Putamen (tissue), 1 donor: ENCODE measurements around the gene CDH4.

Experiments used
- DNase-seq: peaks from one replicate; pipeline ENCODE4 v3.0.0-alpha.2; 2016; ENCODE audit warnings: low spot score

Gene CDH4

DNA sequence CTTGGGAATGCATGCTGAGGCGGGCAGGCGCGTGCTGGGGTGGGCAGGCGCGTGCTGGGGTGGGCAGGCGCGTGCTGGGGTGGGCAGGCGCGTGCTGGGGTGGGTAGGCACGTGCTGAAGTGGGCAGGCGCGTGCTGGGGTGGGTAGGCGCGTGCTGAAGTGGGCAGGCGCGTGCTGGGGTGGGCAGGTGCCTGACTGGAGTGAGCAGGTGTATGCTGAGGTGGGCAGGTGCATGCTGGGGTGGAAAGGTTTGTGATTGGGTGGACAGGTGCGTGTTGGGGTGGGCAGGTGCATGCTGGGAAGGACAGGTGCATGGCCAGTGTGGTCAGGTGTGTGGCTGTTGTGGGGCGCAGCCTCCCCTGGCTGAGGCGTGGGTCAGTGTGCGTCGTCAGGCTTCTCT lies 404.1 kb downstream of the CDH4 start:
- DNase-seq, result no peak

DNA sequence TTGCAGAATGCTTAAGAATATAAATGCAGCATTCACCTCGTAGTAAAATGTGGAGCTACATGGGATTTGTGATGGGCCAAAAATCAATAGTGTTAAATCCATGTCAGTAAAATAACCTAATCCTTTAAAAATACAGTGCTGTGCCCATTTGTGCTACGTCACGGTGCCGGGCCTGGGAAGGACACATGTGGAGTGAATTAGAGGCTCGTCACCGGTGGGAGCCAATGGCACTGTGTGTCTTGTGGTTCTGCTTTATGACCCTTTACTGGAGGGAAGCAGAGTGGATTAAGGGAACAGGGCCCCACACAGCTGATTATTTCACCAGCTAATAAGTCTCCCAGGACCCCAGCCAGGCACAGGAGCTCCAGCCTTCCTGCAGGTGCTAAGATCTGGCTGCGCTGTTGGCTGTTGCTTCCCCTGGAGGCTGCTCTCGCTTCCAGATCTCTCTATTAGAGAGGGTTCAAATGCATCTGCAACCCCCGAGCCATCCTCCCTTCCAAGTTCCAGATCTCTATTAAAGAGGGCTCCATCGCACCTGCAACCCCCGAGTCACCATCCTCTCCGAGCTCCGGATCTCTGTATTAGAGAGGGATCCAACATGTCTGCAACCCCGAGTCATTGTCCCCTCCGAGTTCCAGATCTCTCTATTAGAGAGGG lies 405.8 kb downstream of the CDH4 start:
- DNase-seq, result no peak

DNA sequence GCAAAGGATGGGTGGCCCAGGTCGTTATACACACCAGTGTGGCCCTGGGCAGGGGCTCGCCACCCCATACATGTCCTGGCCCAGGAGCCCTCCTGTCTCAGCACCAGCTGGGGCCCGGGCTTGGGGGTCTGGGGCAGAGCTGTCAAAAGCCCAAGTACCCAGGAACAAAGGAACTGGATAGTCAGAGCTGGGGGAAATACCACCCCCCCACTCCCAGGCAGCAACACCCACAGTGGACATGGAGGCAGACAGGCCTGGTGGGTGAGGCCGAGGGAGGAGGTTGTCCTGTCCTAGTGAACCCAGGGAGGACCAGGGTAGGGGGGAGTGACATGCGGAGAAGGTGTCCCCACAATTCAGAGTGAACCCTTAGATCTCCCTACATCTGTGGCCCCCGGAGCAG lies 406.5 kb downstream of the CDH4 start:
- no peak for DNase-seq

DNA sequence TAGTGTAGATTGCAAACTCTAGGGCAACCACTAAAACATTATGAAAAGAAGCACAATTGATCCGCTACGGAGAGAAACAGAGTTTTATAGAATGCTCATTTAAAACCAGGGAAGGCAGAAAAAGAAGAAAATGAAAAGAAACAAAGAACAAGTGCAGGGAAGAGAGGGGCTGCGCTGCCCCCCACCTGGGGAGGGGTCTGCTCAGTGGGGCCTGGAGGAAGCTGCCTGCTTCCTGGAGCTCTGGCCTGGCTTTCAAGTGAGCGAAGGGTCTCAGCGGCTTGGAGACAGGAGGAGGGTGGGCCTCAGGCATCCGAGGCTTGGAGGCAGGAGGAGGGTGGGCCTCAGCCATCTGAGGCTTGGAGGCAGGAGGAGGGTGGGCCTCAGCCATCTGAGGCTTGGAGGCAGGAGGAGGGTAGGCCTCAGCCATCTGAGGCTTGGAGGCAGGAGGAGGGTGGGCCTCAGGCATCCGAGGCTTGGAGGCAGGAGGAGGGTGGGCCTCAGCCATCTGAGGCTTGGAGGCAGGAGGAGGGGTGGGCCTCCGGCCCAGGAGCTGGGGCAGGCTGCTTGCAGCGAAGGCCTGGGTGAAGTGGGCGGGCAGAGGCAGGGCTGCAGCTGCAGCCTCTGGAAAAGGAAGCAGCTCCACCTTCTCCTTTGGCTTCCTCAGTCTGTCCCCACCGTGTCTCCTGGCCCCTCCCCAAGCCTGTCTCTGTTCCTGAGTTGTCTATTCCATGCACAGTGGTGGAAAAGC lies 407.4 kb downstream of the CDH4 start:
- DNase-seq, result no peak

DNA sequence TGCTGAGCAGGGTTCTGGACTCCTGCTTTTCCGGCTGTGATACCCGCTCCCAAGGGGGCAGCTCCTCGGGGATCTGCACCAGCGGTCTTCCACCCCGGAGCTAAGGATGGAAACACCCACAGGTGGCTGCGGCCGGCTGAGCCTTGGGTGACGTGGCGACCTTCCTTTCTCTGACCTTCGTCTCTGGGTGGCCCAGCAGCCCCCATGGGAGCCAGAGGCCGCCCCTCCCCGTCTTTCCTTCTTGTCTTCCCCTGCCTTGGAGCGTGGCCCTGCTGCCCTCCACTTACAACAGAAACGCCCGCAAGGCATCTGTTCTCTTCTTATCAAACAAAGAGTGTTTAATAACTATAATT lies 407.9 kb downstream of the CDH4 start:
- DNase-seq, result no peak

DNA sequence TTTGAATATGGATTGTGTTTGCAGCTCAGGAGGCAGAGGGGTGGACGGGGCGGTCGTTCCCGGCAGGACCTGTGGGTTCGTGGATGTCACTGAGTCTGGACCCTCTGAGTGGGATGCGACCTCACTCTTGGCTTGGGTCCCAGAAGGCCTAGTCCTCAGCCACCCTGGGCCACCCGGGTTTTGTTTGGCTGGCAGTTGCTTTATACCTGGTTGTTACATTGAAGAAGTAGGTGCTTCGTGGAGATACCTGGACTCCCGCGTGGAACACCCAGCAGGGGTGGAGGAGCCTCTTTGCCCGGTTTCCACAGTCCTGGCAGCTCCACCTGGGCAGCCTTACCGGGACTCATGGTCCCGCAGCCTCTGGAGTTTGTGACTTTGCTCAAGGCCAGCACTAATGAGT lies 408.5 kb downstream of the CDH4 start:
- no peak for DNase-seq

DNA sequence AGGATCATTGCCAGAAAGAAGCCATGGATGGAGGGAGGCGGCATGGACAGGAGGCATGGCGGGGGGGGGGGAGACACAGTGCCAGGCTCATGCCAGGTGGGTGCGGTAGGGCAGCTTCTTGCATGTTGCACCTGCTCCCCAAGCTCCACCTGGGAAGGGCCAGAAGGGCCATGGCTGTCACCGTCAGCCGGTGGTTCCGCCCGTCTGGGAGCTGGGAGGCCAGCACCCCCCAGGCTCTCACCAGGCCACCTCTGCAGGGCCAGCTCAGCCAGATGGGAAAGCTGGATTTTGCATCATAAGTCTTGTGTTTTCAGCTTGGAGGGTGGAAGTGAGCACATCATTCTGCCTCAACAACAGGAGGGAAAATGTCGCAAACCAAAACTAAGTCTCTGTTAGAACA lies 409.0 kb downstream of the CDH4 start:
- no peak for DNase-seq

DNA sequence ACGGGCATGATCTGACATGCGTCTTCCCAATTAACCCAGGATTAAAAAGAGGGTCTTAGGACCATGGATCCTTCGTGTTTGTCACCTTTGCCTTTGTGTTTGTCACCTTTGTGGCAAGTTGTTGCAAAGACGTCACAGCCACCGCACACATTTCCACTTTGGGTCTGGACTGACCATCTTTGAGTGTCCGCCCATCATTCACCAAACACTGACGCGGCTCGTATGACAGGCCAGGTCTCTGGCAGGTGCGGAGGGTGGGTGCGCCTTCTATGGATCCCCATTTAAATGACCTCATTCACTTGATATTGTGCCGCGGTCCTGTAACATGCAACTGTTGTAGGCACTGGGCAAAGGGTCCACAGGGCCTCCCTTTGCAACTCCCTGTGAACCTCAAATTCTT lies 409.5 kb downstream of the CDH4 start:
- DNase-seq, result no peak

DNA sequence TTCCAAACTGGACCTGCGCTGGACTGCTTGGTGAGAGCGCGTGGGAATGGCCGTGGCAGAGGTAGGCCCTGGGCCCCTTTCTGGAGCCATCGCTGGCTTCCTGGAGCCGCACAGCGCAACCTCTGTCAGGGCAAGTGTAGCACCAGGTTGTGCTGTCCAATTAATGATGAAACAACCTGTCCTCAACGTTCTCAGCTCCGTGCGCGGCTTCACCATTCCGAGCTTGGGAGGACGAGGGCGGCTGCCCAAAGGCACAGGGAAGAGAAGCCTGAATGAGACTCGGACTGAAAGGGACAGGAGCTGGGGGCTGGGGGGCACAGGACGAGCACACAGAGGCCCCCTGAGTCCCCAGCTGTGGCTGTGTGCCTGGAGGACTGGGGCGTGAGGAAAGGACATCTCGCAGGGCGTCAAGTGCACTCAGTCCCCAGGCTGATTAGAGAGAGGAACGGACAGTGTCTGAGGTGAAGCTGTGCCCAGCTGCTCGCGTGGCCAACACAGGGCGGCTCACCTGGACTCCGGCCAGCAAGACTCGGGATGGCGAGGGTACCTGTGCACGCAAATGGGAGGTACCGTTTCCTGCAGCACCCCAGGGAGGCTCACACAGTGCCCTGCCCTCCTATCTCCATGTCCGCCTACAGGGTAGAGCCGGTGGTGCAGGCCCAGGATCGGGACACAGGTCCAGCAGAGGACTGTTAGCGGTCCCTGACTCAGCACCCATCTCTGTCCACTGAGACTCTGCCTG lies 410.3 kb downstream of the CDH4 start:
- no peak for DNase-seq

DNA sequence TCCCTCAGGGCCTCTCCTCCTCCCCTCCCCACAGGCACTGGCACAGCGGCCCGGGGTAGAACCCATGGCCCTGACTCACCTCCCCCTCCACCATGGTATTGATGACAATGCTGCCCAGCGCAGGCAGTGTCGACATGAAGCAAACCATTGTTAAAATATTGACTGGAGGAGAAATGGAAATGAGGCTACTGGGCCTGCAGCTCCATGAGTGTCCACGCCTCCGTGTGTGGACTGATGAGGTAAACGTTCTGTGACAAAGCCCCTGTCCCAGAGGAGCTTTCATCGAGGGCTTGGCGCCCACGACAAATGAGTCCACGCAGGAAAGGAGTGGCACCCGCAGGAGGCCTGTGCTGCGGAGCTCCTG lies 410.9 kb downstream of the CDH4 start:
- DNase-seq, result peak; percentile 21

DNA sequence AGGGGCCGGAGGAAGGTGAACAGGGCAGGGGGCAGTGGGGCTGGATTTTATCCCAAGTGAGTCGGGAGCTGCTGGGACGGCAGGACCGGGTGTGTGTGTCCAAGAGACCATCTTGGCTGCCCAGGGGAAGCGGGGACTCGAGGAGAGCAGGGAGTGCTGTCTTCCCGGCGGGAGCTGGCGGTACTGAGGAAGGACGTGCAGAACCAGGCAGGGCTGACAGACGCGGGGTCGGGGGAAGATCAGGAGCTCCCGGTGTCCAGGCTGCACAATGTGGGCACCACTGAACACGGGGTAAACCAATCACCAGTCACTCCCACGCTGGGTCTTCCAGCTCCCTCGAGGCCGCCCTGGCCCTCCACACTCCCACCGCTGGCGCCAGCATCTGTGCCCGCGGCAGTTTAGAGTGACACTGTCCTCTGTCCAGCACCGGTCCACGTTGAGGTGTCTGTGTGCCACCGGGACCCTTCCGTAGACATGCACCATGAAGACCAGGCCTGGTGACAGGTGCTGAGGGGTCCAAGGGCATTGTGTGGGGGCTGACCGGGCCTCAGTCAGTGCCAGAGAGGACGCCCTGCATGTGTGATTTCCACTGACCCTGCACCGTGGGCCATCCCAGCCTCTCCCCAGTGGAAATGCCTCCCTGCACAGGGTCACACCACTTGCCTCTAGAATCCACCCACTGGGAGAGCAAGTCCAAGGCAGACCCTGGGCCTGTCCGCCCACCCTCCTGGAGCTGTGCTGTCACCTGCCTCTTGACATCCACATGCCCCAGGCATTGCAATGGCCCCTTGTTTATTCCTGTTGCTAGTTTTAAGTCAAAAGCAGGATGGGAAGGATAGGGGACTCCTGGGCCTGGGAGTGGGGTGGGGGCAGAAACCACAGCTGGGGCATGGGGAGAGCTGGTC lies 411.7 kb downstream of the CDH4 start:
- DNase-seq, result no peak

DNA sequence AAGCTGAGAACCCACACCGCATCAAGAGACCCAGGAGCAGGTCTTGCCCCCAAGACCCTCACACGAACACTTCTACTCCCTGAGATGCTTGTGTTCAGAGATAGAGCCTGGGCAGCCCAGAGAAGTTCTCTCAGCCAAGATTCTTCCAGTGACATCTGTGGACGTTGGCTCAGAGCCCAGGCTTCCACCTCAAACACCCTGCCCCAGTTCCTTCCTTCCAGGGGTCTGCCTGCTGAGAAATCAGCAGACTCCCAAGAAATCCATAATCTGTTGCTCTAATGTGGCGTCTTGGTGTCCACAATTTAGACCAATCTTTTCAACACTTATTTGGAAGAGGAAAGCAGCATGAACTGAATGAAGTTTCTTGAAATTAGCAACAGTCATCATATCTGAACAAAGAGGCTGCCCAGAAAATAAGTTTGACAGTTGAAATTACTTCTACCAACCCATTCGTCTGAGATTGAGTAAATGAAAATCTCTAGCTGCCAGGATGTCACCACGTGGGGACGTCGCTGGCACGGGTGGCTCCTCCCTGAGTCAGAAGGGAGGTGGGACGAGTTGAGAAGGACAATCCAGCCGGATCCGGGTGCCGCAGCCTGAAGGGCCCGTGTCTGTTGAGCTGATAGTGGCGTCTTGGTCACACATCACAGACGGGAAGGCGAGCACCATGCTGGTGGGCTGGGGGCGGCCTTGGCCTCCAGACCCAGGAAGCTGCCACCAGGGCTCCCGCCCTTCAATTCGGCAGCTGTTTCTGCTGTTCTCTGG lies 412.7 kb downstream of the CDH4 start:
- DNase-seq, result no peak

DNA sequence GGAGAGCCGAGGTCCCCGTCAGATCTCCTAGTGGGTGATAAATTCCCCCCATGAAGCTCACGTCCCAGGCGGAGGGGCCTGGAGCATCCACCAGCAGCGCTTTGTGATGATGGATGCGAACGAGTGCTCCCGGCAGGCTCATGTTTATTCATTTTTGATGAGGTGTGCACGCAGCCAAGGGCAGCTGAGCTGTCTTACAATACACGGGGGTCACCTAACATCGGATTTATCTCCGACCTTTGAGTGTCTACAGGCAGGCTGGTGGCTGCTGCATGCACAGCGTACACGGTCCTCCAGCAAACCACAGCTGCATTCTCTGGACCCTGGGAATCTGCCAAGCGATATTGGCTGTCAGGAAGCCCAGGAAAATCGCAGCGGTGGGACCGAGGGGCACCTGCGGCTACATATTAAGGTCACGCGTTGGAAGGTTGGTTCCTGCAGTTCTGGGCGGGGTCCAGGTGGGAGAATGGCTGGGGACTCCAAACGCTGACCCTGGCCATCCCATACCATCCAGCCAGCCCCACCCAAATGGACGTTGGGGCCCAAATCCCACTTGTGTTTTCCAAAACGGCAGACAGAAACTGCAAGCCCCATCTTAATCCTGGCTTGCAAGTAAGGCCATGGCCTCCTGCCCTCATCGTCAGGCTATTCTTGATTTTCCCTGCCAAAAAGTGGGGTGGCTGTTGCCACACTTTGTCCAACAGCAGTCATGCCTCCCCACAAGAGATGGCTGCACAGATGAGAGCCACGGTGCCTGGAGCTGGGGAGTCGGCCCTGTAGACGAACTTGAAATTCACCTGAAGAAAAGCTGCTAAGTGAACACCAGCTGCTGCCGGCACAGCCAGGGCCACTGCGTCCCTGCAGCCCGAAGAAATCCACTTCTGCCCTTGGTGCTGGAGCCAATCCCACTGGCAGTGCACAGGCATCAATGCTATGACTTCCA lies 413.7 kb downstream of the CDH4 start:
- DNase-seq, result no peak

DNA sequence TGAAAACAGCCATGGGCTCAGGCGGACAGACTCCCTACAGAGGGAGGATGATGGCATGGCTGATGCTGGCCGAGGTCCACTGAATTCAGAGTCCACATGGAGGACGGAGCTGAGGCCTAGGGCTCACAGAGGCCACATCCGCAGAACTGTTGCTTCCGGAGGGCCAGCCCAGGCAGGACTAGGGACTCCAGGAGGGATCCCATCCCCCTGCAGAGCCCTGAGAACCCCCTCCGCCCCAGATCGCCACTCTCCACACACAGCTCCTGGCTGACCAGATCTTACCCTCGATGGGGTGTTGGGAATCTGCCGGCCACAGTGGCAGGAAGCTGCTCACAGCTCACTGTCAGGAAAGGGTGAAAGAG lies 414.4 kb downstream of the CDH4 start:
- DNase-seq, result no peak

DNA sequence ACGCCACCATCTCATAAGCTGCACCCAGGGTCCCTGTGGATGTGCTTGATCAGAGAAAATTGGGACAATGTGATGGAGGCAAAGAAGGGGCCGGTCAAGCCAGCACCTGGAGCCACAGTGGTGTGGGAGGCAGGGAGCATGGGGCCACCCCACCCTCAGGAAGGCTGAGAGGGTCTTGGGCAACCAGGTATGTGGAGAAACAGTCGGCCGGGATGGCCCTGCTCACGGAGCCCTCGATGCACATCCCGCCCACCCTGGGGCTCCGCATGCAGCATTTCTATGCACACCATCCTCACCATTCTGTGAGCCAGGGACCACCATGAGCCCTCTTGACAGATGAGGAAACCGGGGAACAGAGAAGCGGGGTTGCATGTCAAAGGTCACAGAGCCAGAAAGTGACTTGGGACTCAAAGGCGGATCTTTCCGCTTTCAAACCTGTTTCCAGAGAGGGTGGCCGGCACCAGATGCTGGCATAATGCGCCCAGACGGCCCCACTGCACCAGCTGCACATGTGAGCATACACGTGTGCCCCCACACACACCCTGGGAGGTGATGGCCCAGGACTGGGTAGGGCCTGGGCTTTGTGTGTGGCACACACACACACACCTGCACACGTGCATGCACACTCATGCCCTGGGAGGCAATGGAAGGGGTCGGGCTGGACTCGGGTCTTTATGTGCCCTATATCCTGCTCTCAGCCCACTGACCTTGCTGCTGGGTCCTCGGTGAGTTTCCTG lies 415.2 kb downstream of the CDH4 start:
- no peak for DNase-seq

DNA sequence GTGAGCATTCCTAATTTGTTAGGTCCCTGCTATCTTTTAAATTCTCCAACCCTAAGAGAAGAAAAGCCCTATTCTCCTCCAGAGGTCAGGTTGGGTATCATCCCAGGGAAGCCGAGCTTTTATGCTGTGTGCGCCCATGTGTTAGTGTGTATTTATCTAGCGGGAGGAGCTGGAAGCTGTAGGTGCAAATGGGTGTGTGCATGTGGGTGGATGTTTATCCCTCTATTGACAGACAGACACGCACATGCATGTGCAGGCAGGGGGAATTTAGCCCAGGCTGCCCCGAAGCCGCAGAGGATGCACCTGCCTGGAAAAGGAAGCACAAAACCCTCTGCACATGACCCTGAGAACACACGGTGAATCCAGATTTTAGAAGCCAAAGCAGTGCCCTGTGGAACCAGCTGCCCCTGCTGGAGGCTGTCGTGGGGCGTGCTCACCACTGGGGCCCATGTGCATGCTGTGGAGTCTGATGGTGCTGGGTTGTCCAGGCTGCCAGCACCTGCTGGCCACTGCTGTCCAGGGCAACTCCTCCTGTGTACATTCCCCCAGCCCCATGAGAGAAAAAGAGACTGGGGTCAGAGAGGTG lies 416.1 kb downstream of the CDH4 start:
- no peak for DNase-seq

DNA sequence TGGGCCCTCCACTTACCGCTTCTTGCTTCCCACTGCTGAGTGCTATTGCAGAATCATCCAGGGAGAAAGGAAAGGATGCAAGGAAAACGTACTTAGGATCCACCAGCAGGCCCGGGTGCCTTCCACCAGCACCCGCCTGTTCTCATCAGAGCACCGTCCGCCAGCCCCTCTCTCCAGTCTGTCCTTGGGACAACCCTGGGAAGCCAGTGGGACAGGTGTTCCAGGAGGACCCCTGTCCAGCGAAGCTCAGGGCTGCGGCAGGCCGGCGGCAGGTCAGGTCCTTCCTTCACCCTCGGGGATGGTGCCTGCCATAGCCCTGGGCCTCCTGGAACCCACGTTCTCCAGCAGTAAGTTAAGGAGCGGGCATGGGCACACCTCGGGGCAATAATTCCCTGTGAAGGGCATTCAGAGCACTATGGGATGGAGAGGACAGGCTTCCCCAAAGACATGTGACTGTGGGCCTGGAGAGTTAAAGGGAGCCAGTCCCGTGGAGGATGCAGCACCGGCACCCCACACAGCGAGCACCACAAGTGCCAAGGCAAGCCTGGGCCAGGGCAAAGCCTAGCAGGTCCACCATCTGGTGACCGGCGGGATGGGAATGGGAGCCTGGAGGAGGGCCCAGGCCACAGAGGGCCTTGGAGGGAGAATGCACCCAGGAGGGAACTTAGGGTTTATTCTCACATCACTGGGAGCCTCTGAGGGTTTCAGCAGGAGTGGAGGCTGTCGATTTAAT lies 416.9 kb downstream of the CDH4 start:
- no peak for DNase-seq

DNA sequence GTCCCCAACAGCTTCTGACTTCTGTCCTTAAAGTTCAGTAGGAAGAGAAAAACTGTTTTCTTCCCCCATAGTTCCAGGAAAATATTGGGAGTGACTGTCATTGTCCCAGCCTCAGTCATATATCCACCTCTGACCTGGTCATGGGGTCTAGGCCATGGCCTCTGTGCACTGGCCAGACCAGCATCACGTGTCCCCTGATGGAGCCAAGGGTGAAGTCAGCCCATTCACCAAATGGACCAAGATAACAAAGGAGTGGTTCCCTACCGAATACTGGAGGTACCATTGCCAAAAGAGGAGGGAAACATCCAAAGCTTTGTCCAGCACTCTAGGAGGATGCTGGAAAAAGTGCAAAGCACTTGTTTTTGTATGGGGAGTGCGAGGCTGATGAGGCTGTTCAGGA lies 418.2 kb downstream of the CDH4 start:
- DNase-seq, result no peak

DNA sequence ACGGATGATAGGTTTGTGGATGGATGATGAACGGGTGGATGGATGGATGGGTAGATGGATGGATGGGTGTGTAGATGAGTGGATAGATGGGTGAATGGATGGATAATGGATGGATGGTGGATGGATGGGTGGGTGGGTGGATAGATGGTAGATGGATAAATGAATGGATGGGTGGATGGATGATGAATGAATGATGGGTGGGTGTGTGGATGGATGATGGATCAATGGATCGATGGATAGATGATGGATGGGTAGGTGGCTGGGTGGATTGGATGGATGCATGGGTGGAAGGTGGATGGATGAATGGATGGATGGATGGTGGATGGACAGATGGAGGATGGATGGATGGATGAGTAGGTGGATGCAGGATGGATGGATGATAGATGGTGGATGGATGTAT lies 419.5 kb downstream of the CDH4 start:
- DNase-seq, result no peak
